ENCODE measurements around the gene MDGA2.

DNA sequence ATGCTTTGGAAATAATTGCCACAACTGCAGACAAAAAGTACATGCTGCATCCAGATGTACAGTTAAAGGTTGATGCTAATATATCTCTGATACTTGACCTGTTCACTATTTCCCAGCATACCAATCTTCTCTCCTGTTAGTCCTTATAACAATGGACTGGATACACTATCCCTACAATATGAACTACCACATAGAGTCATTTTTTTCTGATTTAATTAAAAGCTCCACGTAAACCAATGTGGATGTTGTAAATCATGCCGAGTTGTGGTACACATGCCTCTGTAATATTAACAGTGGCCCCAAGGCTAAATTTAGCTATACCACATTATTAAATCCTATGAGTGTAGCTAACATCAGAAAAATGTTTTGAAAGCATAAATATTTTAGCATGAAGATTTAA lies 554.8 kb downstream of the MDGA2 start:
- no peak for TF ChIP-seq EZH2 (IDR thresholded peaks at IDR 0.05; ENCODE audit: borderline replicate concordance, low read depth, low read length, severe bottlenecking)
- TF ChIP-seq, protein P1, sequence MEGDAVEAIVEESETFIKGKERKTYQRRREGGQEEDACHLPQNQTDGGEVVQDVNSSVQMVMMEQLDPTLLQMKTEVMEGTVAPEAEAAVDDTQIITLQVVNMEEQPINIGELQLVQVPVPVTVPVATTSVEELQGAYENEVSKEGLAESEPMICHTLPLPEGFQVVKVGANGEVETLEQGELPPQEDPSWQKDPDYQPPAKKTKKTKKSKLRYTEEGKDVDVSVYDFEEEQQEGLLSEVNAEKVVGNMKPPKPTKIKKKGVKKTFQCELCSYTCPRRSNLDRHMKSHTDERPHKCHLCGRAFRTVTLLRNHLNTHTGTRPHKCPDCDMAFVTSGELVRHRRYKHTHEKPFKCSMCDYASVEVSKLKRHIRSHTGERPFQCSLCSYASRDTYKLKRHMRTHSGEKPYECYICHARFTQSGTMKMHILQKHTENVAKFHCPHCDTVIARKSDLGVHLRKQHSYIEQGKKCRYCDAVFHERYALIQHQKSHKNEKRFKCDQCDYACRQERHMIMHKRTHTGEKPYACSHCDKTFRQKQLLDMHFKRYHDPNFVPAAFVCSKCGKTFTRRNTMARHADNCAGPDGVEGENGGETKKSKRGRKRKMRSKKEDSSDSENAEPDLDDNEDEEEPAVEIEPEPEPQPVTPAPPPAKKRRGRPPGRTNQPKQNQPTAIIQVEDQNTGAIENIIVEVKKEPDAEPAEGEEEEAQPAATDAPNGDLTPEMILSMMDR (IDR thresholded peaks at IDR 0.05; ENCODE audit: borderline replicate concordance, extremely low read depth, low read length, poor library complexity, severe bottlenecking): no peak
